ENCODE data around the gene RPP38. TPM values are rescaled to one million over a fixed set of nuclear protein-coding genes. Genes with fewer than 3 reads are reported as not detected.

RPP38 gene
- total RNA-seq, 1 donor from 2014 or later, result 13.7 TPM

- H3K4me3 Mint-ChIP-seq (ENCODE audit: unreplicated experiment), result no peak overlapping the region
- no peaks in the 10 kb centered on the region for H3K27me3 Mint-ChIP-seq (ENCODE audit: unreplicated experiment)
- no peak overlapping the region for H3K27ac Mint-ChIP-seq (ENCODE audit: unreplicated experiment)
- no peak for DNase-seq (ENCODE audit: extremely low spot score, unreplicated experiment)
- peaks cover 16% of the 10 kb centered on the region for H3K36me3 Mint-ChIP-seq (ENCODE audit: unreplicated experiment)
- no peaks in the 10 kb centered on the region for H3K4me1 Mint-ChIP-seq (ENCODE audit: unreplicated experiment)
- TF ChIP-seq CTCF (IDR thresholded peaks at IDR 0.05), result no peak
- H3K9me3 Mint-ChIP-seq (ENCODE audit: unreplicated experiment), result no peaks in the 10 kb centered on the region
Observed at GRCh38 chr10:15140698-15141097, 43.5 kb downstream of the RPP38 start.

- Mint-ChIP-seq H3K36me3 (ENCODE audit: unreplicated experiment) (peaks cover 16% of the 10 kb centered on the region), H3K4me3 (ENCODE audit: unreplicated experiment) (no peak overlapping the region)
Observed at GRCh38 chr10:15141136-15142054, 44.2 kb downstream of the RPP38 start.

GRCh38 chr10:15144788-15145187 is 47.6 kb downstream of the RPP38 start:
- Mint-ChIP-seq H3K4me3 (ENCODE audit: unreplicated experiment) (no peak overlapping the region), H3K27ac (ENCODE audit: unreplicated experiment) (no peak overlapping the region)
- no peak for DNase-seq (ENCODE audit: extremely low spot score, unreplicated experiment)

More at GRCh38 chr10:15141136-15142054, 44.2 kb downstream of the RPP38 start:
- no peaks in the 10 kb centered on the region for H3K4me1 Mint-ChIP-seq (ENCODE audit: unreplicated experiment)
- no peaks in the 10 kb centered on the region for H3K27me3 Mint-ChIP-seq (ENCODE audit: unreplicated experiment)
- H3K9me3 Mint-ChIP-seq (ENCODE audit: unreplicated experiment), result no peaks in the 10 kb centered on the region
- no peak overlapping the region for H3K27ac Mint-ChIP-seq (ENCODE audit: unreplicated experiment)
- no peak for TF ChIP-seq CTCF (IDR thresholded peaks at IDR 0.05)
- no peak for DNase-seq (ENCODE audit: extremely low spot score, unreplicated experiment)

GRCh38 chr10:15146366-15146765 is 49.2 kb downstream of the RPP38 start:
- H3K4me3 Mint-ChIP-seq (ENCODE audit: unreplicated experiment), result no peak overlapping the region
- no peak for TF ChIP-seq CTCF (IDR thresholded peaks at IDR 0.05)
- DNase-seq (ENCODE audit: extremely low spot score, unreplicated experiment), result no peak
- no peaks in the 10 kb centered on the region for H3K27me3 Mint-ChIP-seq (ENCODE audit: unreplicated experiment)
- no peak overlapping the region for H3K27ac Mint-ChIP-seq (ENCODE audit: unreplicated experiment)
- H3K4me1 Mint-ChIP-seq (ENCODE audit: unreplicated experiment), result no peaks in the 10 kb centered on the region
- no peaks in the 10 kb centered on the region for H3K36me3 Mint-ChIP-seq (ENCODE audit: unreplicated experiment)
- H3K9me3 Mint-ChIP-seq (ENCODE audit: unreplicated experiment), result no peaks in the 10 kb centered on the region

More at GRCh38 chr10:15144788-15145187, 47.6 kb downstream of the RPP38 start:
- no peak for TF ChIP-seq CTCF (IDR thresholded peaks at IDR 0.05)
- H3K36me3 Mint-ChIP-seq (ENCODE audit: unreplicated experiment), result peaks cover 2% of the 10 kb centered on the region
- H3K27me3 Mint-ChIP-seq (ENCODE audit: unreplicated experiment), result no peaks in the 10 kb centered on the region
- no peaks in the 10 kb centered on the region for H3K4me1 Mint-ChIP-seq (ENCODE audit: unreplicated experiment)
- no peaks in the 10 kb centered on the region for H3K9me3 Mint-ChIP-seq (ENCODE audit: unreplicated experiment)

GRCh38 chr10:15147594-15148392 is 50.6 kb downstream of the RPP38 start:
- Mint-ChIP-seq H3K27me3 (ENCODE audit: unreplicated experiment) (no peaks in the 10 kb centered on the region), H3K4me3 (ENCODE audit: unreplicated experiment) (no peak overlapping the region), H3K4me1 (ENCODE audit: unreplicated experiment) (no peaks in the 10 kb centered on the region), H3K36me3 (ENCODE audit: unreplicated experiment) (no peaks in the 10 kb centered on the region), H3K27ac (ENCODE audit: unreplicated experiment) (no peak overlapping the region), H3K9me3 (ENCODE audit: unreplicated experiment) (no peaks in the 10 kb centered on the region)
- TF ChIP-seq CTCF (IDR thresholded peaks at IDR 0.05), result no peak
- no peak for DNase-seq (ENCODE audit: extremely low spot score, unreplicated experiment)
